Renal pelvis (tissue), 4 donors: ENCODE results near the gene TCF4. TPM values are rescaled to one million over a fixed set of nuclear protein-coding genes. Genes with fewer than 3 reads are reported as not detected.

Experiments used
- DNase-seq: peaks from one replicate; pipeline ENCODE4 v3.0.0-alpha.2; 2013
- polyA plus RNA-seq, 3 donors: library from polyadenylated mRNA; unstranded; fragments of 120-200 nt; gene quantifications; one replicate each; pipeline ENCODE4 v1.2.1, GENCODE V29; 2013; ENCODE audit not compliant: insufficient read length in 3 of 3

Gene TCF4
- polyA plus RNA-seq, 3 donors: 65.7 to 69.9 (median 67.2) TPM

DNA sequence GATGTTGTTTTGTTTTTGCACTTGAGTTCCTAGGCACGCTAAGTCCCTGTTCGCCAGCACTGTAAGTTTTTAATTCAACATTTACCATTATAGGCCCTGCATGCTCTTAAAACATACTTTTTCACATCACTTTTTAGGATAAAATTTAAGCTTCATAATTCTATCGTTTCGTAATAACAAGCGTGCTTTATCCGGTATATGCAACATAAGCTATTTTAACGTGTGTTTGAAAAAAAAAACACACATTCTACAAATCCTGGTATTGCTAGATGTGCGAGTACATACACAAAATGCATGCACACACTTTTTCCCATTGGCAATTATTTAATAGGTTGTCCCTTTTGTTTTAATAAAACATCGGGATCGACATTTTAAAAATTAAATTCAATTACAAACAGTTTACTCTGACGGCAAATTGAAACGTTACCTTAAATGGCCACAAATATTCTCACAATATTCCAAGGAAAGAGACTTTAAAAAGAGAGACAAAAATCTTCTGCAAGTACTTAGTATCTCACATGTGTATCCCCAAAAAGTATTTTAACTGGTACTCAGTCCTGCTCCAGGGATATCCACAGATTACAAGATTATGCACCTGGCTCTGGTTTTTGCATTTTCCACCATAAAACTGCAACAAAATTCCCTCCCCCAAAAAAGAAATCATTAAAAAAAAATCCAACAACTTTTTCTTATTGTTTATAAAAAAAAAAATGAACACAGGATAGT, 1.0 kb upstream of the TCF4 start:
- no peak for DNase-seq

DNA sequence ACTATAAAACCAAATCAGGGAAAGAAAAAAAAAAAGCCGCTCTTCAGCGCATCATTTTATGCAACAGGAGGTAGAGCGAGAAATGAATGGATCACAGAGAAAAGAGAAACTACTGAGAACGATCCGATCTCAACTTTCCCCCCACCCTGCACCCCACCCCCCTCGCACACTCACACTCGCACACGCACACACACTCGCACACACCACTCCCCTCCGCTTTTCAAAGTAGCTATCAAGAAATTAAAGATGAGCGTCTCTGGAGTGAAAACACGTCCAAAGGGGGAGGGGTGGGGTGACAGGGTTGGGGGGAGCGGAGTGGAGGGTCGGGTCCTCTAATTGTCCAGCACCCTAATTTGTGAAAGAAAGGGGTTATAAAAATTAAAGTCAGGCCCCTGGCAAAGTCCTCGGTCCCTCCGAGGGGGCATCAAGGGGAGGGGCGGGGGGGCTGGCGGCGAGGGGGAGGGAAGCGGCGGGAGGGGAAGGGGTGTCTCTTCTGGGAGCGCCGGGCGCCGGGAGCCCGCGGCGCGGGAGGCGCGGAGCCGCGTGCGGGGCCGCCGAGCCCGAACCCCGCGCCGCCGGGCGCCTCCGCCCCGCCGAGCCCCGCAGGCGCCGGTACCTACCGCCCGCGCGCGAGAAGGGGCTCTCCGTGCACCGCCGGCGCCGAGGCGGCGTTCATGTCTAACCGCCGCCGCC, 428 bp downstream of the TCF4 start:
- peak; percentile 48 for DNase-seq

DNA sequence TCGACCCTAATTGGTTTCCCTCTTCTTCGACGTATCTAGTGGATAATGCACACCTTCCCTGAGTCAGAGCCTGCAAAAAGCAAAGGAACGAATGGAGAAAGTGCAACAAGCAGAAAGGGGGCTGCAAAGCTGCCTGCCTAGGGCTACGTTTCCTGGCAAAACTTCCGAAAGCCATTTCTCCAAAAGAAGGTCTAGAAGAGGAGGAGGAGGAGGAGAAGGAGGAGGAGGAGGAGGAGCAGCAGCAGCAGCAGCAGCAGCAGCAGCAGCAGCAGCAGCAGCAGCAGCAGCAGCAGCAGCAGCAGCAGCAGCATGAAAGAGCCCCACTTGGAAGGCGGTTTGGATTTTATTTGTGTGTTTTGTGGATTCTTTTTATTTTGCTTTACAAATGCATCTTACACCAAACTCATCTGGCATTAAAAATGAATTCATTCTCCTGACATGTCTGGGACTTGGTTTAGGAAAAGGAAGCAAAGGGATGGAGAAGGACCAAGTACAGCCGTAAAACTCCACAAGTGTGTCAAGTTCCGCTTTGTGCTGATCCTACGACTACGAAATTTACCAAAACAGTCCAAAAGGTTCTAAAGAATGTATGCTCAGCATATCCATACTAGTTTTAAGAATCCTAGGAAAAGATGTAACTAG, 2.0 kb downstream of the TCF4 start:
- DNase-seq: no peak

DNA sequence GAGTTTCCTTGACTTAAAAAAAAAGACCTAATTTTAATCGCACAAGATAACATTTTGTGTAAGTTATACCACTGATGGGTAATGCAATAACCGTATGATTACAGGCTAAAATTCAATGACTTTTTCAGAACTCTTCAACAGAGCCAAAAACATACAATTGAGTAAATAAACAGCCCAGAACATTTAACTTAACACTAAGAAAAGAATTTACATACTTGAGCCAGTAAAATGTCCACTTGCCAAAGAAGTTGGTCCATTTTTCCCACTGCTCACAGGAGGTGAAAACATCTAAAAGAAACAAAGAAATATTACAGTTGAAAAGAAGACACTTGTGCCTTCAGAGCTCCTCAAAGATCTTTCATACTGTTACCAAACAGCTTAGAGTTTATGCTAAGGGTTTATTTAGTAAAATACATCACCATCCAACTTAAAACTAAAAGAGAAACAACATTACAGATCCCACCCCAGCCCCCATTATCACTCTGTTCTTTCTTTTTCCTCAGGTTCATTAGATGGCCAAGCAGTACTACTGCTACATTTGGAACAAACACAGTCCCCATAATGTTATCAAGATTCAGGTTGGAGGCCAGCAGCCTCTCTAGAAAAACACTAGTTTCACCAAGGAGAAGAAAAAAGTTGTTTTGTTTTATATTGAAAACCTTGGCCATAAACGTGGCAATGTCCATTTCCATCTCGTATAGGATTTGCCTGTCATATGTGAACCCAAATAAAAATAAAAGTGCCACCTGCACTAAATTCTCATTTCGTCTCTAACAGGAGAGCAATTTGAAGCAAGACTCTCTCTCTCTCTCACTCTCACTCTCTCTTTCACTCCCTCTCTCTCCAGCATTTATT, 2.7 kb downstream of the TCF4 start:
- DNase-seq: no peak

DNA sequence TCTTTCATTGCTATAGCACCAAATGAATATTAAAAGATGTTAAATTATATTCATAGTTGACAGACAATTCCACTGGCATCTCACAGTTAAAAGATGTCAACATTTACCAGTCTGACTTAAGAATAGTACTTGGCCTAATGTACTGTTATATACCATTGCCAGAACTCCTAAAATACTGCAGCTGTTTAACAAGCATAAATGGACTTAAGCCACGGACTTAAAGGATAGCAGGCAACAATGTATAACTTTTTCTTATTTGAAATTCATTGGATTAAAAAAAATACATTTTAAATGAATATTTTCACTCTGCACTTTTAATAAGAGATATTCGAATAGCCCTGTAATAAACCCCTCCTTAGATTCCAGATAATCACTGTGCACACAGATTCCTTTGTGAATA, 3.8 kb downstream of the TCF4 start:
- no peak for DNase-seq

DNA sequence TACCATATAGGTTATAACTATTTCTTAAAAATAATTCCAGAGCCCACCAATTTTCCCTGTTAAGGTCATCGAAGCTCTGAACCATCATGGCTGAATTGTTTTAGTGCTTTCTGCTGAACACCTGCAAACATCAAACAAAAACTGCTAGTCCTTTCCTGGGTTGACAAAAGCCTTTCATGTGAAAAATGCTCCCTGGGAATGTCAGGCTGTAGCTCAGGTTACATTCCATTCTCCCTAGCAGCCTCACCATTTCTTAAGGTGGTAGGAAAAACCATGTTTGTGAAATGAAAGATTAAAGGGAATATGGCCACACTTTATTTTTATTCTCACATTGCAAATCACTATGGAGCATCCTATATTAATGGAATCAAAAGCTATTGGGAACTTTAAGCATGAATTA, 5.7 kb downstream of the TCF4 start:
- DNase-seq: peak; percentile 72

DNA sequence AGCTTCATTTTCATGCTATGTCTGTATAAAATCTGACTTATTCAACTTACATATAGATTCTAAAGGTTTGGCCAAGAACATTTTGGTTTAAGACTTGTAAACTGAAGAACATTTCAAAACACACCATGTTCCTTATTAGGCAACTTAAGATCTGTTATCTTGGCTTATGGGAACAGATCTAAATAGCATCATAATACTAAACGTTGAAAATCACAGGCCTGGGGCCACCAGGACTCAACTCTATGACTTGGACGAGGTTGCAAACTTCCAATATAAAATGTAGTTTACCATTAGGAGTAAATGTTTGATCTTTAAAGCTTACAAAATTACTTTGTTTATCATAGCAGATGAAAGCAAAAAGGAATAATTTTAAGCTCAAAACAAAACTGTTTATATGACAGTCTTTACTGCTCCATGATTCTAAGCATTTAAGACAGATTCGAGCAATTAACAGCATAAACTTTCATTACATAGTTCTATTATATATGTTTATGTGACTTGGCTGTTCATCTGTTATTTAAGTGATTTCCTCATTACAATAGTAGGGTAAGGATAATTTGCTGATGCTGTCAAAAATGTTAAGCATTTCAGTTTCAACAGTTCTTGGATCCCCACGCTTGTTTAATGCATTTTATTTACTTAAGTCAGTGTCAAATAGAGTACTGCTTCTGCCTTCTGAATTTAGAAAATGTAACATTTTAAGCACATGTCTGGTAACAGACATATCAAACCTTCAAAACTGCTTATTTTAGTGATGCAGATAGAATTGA, 8.3 kb downstream of the TCF4 start:
- DNase-seq: no peak

DNA sequence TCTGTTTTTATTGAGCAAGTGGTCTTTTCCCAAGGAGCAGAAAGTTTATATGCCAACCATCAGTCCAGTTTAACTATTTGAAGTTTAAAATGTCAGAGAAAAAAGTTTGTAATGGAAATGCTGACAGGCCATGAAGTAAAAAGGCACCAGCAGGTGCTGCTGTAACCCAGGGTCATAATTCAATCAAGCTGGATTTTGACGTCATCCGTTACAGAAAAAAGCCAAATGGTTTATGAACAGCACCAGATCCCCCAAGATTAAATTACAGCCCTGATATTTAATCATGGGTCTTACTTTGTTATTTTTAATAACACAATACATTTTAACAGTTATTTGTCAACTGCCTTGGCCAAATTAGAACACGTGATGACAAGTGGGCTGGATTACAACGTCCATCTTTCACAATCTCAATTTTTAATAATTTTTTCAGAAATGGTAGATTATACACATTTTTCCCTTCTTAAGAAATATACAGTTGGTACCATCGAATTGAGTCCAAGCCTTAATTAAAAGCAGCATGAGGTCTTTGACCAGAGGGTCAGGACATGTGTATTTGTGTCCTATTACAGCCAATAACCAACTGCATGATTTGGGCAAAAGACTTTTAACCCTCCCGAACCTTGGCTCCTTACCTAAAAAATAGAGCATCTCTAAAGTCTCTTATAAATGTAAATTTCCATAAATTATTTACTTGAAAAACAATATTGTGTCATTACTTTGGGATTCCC, 10.0 kb downstream of the TCF4 start:
- DNase-seq: no peak

DNA sequence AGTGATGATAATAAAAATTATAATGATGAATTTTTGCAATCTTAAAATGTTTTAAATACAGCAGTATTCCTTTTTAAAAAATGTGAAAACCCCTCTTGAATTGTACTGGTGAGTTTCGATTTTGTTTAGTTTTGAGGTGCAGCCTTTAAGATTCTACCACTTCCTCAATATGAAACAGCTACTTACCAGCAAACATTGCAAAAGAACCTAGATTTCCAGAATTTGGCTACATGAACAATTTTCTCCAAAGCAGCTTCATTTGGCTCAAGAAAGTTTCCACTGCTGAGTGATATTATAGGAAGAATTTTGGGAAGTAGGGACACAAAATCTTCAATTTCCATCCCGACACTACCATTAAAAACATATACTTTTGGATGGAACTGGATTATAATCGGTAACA, 12.0 kb downstream of the TCF4 start:
- DNase-seq: no peak

DNA sequence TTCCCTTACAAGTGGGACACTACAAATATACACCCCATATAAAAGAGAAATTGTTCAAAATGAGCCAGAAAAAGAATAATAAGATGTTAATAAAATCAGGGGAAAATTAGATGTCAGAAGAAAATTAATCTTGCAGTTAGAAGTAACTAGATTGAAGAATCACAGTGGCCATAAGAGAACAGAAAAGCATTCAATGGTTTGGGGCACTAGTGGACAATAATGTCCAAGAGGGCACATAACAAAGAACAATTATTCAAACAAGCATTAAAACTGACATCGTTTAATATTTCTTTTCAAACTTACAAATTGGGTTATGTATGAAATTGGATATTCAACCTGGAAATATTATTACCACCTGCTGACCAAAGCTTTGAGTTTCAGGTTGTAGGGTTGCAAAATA, 12.9 kb downstream of the TCF4 start:
- no peak for DNase-seq

DNA sequence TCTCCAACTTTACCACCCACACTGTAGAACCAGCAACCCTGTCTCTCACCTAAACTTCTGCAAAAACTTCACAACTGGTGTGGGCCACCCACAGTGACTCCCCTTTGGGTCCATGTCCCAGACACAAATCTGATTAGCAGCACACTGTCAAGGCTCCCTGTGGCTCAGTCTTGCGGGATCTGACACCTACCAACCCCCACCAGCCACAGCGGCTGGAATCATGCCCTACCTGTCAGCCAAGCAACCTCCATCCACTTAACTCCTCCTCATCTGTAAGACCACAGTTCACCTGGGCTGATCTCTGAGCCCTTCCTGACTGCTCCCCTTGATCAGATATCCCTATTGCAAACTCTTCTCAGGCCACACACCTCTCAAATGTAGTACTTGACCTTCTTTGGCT, 14.6 kb downstream of the TCF4 start:
- no peak for DNase-seq

DNA sequence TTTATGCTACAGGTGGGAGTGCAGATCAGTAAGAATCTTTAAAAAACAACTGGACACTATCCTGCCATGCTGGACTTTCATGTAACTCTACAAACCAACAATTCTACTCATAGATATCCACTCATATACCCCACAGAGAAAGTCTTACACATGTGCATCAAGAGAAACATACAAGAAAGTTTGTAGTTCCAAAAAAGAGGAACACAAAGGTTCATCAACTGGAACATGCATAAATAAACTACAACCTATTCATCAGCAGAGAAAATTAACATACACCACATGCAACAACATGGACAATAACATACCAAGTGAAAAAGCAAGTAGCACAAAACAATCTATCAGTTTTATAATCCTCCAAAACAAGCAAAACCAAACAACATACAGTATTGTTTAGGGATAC, 17.0 kb downstream of the TCF4 start:
- DNase-seq: no peak

DNA sequence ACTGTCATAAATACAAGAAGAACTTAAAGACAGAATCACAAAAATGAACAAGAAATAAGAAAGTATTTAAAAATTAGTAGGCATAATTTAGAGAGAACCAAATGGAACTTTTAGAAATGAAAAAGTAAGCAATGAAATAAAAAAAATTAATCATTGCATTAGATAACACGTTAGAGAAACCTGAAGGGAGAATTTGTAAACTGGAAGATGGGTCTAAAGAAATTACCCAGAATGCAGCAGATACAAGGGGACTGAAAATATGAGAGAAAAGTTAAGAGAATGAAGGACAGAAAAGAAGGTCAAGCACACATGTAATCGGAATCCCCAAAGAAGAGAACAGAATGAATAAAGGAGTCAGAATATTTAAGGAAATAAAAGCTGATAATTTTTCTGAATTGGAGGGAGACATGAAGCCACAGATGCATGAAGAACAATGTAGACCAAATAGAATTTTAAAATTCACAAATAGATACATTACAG, 21.5 kb downstream of the TCF4 start:
- no peak for DNase-seq

DNA sequence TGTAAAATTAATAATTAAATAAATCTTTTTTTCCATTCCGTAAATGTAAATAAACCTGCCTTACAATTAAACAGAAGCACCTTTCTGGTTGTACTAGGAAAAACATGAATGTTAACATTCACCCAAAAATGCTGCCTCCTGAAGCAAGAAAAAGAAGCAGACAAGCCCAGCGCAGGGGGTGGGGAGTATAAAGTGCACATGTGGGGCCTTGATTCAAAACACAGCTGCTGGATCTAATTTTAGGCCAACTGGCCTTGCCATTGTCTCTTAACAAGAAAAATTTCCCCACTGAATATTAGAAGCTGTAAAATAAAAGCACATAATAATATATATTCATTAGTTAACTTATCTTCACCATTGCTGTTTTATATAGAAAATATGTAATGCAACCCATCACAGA, 28.3 kb downstream of the TCF4 start:
- DNase-seq: no peak

DNA sequence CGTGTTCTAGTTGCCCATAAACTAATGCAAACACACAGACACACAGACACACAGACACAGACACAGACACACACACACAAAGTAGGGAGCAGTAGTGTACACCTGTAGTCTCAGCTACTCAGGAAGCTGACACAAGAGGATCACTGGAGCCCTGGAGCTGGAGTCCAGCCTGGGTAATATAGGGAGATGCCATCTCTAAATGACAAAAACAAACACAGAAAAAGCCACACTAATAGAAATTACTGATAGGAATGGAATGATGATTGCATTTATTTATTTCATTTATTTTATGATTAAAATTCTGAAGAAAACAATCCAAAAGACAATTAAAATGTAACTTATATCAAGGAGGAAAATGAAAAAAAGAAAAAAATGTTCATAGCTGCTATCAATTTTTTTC, 30.8 kb downstream of the TCF4 start:
- no peak for DNase-seq

DNA sequence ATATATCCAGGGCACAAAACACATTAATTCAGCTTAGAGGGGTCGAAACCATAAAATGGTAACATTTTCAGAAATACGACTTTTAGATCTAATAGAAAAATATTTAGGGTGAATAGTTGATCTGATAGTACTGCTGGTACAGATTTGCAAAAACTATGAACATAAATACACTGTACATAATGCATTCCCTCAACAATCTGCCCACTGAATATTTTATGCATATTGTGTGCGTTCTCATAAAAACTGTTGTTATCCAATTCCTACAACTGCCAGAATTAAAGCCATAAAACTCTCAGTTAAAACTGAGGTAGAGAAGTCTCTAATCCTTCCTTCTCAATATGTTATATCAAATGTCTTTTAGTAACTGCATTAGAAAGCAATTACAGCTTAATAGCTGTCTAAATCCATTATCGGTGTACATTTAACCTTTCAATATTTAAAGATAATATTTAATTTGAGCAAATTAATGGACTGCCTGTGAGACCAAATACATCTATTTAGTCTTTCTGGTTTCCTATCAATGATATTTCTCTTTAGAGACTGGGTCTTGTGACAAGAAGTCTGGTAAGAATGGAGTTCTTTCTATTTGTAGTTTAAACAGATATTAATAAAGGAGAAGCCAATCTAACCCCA, 32.5 kb downstream of the TCF4 start:
- DNase-seq: no peak

DNA sequence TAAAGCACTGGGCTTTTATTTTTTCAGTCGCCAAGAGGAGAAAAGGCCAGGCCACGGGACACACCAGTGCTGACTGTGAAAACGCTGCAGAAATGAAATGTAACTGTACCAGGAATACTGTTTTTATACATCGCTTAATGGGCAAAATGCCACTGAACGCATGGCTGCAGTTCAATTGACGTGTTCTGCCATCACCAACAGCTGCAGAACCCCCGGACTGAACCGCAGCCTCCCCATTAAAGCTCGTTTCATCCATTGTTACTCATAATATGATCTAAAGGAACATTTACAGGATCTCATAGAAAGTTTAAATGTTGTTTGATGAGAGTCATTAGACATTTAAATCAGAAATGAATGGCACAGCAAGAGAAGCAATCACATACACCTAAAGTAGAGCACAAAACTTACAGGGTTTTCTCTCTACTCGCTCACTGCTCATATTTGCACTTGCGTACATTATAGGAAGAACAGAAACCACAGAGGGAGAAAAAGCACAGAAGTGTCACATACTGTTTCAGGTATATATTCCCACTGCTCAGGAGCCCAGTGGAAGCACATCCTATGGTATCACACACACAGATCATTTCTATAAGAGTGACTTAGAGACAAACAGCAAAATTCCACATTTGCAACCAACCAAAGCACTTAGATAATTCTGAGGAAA, 35.3 kb downstream of the TCF4 start:
- DNase-seq: no peak

DNA sequence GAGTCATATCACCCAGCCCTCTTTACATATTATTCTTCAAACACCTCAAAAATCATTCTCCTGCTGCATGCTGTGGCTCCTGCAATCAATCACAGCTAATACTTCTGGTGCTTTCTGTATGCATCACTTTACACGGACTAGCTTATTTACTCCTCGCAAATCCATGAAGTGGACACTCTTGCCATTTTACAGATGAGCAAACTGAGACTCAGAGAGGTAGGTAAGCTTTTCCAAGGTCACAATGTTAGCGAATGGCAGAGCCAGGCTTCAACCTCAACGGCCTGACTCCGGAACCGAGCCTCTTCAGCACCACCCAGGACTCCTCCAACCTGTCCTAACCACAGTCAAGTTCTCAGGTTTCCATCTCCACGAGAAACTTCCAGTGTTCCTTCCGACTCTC, 36.8 kb downstream of the TCF4 start:
- no peak for DNase-seq

DNA sequence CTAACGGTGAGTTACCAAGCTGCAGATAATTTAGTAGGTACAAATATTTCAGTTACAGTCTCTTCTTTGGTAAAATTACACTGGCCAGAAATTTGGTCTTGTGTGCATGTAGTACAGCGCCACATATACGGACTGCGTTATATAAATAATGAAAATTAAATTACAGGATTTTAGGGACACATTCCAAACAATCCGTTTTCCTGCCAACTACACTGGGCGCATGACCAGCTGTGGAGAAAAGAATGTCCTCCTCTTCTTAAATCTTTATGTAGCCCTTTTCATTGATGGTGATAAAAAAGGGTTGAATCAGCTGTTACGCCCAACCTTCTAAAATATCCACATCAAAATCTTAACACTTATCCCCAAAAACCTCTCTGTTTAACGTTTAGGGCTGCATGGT, 37.5 kb downstream of the TCF4 start:
- no peak for DNase-seq
